HG03280 (cell line): Measurements from ENCODE around the gene KRTAP10-7.
"Not testable (repeated sequence)": the region's sequence is repeated elsewhere in the genome, so short reads cannot be mapped to it uniquely, and the experiment has no call there.

ENCODE experiments used
- ATAC-seq: cut with Tn5 transposase; IDR thresholded peaks from one replicate; pipeline ENCODE4 v1.9.1; 2021; ENCODE audit warnings: mild to moderate bottlenecking, moderate library complexity; ENCODE audit not compliant: unreplicated experiment

The KRTAP10-7 gene

DNA sequence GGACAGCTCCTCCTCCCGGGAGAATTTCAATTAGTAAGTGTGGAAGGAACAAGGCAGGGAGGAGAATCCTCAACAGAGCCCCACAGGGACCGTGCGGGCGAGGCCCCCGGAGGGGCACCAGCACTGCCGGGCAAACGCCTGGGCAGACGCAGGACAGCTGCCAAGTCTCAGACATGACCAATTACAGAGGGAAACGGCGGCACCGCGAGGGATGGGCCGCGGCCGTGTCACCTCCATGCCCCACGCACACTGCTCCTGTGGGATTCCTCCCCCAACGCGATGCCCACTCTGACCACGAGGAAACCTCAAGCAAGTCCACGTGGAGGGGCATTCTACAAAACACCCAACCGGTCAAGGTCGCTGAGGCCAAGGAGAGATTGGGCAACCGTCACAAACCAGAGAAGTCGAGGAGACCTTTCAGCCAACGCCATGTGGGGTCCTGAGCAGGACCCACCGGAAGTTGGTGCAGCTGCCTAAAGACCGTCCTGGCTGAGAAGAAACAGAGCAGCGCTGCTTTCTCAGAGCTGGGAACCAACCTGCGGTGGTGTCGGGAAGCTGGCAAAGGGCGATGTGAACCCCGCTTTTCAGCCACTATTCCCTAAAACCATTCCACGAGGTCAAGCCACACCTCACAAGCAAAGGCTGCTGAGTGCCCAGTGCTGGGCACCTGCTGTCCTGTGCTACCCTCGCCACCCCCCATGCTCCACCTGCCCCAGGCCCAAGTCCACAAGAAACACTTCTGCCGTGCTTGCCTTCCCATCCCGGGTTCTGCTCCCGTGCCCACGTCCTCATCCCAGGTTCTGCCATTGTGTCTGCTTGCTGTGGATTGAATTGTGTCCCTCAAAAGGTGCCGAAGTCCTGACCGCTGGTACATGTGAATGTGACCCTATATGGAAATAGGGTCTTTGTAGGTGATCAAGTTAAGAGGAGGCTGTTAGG is 28.3 kb upstream of the KRTAP10-7 start:
- ATAC-seq, result no peak

GRCh38 chr21:44572959-44573583 is 27.3 kb upstream of the KRTAP10-7 start:
- no peak for ATAC-seq

GRCh38 chr21:44573630-44574456 is 26.6 kb upstream of the KRTAP10-7 start, which contains the start of gene KRTAP10-4:
KRTAP10-4 (plus strand) TSS chr21:44573729; CDS start chr21:44573759, 30 bp downstream.
- ATAC-seq, result not testable (repeated sequence)

DNA sequence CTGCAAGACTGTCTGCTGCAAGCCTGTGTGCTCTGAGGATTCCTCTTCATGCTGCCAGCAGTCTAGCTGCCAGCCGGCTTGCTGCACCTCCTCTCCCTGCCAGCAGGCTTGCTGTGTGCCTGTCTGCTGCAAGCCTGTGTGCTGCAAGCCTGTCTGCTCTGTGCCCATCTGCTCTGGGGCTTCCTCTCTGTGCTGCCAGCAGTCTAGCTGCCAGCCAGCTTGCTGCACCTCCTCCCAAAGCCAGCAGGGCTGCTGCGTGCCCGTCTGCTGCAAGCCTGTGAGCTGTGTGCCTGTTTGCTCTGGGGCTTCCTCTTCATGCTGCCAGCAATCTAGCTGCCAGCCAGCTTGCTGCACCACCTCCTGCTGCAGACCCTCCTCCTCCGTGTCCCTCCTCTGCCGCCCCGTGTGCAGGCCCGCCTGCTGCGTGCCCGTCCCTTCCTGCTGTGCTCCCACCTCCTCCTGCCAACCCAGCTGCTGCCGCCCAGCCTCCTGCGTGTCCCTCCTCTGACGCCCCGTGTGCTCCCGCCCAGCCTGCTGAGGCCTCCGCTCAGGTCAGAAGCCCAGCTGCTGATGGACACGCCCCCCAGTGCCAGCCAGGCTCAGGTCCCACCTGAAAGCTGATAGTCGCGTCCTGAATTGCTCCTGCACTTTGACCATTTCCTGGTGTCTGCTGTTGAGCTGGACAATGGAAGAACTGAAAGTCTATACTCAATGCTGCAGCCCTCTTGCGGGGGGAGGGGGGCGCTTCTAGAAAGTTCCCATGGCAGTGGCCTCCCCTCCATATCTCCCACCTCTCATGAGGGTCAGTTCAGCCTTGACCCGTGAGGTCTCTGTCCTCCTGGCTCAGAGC is 25.7 kb upstream of the KRTAP10-7 start:
- no peak for ATAC-seq

GRCh38 chr21:44575307-44576024 is 24.9 kb upstream of the KRTAP10-7 start:
- ATAC-seq, result no peak

DNA sequence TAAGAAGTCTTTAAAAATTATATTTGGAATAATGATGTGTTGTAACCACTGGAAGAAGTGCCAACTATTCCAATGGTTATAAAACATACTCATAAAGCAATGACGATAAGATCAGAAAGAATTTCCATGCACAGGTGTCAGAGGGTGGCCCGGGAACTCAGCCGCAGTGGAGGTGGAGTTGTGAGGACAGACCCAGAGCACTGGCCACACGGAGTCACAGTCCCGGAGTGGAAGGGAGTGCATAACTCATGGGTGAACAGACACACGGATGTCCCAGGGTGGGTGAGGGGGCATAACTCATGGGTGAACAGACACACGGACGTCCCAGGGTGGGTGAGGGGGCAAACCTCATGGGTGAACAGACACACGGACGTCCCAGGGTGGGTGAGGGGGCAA is 24.4 kb upstream of the KRTAP10-7 start:
- no peak for ATAC-seq

- no peak for ATAC-seq
These were observed 21.9 kb upstream of the KRTAP10-7 start for GRCh38 chr21:44578371-44579055.

GRCh38 chr21:44579056-44579832 is 21.2 kb upstream of the KRTAP10-7 start:
- ATAC-seq, result no peak

- no peak for ATAC-seq
These were observed 20.6 kb upstream of the KRTAP10-7 start for GRCh38 chr21:44579833-44580144.

DNA sequence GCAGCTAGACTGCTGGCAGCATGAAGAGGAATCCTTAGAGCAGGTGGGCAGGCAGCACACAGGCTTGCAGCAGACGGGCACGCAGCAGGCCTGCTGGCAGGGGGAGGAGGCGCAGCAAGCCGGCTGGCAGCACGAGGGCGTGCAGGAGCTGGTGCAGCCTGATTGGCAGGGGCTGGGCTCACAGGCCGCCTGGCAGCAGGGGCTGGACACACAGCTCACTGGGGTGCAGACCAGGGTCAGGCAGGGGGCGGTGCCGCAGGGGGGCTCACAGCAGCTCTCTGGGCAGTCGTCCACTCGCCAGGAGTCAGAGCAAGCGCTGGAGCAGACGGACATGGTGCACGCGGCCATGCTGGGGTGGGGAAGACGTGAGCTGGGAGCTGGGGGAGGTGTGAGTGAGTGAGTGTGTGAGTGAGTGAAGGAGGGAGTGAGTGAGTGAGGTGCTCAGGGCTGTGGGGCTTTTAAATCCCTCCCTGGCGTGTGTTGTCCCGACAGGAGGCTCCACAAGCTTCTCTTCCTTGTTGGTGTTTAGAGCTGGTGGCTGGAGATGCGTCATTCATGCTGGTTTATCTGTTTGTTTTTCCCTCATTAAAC is 20.1 kb upstream of the KRTAP10-7 start, which contains the start of gene KRTAP10-5:
TSS of gene KRTAP10-5 (minus strand) at position 374 of the 591 bp plus-strand sequence. CDS start at position 348, 26 bp downstream.
- not testable (repeated sequence) for ATAC-seq

- ATAC-seq, result no peak
These were observed 19.2 kb upstream of the KRTAP10-7 start for GRCh38 chr21:44581158-44581557.

DNA sequence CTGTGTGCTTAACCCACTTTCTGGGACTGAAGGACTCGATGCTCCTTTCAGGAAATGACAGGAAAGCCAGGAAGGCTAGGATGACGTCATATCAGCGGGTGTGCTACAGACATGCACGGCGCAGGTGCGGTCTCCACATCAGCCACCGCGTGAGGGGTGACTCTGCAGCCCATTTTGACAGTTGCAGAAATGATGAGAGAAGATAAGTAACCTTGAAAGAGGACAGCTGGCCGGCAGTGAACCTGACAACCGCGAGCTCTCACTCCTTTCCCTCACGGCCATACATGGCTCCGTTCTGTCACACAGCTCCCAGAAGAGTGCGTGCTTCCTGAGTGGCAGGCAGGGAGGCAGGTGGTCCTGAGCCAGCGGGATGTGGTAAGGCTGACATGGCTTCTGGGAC is 18.3 kb upstream of the KRTAP10-7 start:
- ATAC-seq, result no peak

GRCh38 chr21:44583089-44583799 is 17.2 kb upstream of the KRTAP10-7 start:
- no peak for ATAC-seq

DNA sequence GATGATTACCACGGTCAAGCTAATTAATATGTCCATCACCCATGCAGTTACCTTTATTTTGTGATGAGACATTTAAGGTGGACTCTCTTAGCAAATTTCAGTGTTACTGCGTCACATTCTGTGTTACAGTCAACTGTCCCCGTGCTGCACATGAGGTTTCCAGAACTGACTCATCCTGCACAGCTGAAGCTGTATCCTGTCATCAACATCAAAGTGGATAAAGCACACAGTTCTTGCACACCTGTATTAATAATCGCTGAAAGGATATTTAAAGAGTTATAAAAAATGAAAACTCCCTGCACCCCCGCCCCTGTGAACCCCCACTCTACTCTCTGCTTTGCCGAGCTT is 16.6 kb upstream of the KRTAP10-7 start:
- no peak for ATAC-seq

DNA sequence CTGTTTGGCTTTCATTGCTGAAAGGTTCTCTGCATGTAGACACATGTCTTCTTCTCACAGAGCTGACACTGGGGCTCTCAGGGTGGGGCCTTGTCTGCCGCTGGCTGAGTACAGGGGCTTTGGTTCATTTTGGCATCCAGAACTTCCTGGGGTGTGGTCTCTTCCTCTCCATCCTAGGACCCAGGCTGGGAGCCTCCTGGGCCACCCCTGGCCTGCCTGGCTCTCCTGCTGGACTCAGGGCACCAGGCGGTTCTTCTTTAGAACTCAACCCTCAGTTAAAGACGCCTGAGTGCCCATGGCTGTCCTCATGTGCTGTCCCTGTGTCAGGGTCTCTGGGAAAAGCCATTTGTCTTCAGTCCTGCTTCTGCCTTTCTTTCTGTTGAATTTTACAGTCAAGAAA is 14.5 kb upstream of the KRTAP10-7 start:
- ATAC-seq, result no peak

- ATAC-seq, result no peak
These were observed 11.3 kb upstream of the KRTAP10-7 start for GRCh38 chr21:44589094-44589493.

- no peak for ATAC-seq
These were observed 10.7 kb upstream of the KRTAP10-7 start for GRCh38 chr21:44589586-44590305.
